COLO668 (cell line): ENCODE measurements around the gene MTO1.
A peak's percentile ranks its signal among the peaks of the same experiment; 100 is the strongest.
"Not testable (repeated sequence)": the region's sequence is repeated elsewhere in the genome, so short reads cannot be mapped to it uniquely, and the experiment has no call there.

Experiments
- DNase-seq: peaks from one replicate; lab custom pipeline; 2025; ENCODE audit not compliant: unreplicated experiment; lab: John Stamatoyannopoulos, UW

MTO1 gene

DNA sequence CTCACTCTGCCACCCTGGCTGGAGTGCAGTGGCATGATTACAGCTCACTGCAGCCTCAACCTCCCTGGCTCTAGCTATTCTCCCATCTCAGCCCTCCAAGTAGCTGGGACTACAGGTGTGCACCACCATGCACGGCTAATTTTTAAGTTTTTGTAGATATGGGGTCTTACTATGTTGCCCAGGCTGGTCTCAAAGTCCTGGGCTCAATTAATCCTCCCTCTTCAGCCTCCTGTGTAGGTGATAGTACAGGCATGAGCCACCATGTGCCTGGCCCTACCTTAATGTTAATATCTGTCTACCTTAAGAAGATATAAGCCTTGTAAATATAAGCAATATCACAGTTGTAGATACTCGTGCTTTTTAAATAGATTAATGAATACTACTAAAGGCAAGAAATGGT lies 42.6 kb downstream of the MTO1 start:
- no peak for DNase-seq

DNA sequence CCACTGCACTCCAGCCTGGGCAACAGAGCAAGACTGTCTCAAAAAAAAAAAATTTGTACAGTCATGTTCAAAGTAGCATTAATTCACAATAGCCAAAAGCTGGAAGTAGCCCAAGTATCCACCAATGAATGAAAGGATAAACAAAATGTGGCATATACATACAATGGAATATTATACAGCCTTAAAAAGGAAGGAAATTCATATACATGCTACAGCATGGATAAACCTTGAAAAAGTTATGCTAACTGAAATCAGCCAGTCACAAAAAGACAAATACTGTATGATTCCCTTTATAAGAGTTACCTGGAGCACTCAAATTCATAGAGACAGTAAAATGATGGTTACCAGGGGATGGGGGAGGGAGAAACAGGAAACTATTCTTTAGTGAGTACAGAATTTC lies 43.6 kb downstream of the MTO1 start:
- DNase-seq: no peak

DNA sequence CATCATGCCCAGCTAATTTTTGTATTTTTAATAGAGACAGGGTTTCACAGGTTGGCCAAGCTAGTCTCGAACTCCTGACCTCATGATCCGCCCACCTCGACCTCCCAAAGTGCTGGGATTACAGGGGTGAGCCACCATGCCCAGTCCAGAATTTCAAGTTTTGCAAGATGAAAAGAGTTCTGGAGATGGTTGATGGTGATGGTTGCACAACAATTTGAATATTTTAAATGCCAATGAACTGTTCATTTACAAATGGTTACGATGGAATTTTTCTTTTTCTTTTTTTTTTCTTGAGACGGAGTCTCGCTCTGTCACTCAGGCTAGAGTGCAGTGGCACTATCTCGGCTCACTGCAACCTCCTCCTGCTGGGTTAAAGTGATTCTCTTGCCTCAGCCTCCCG lies 44.2 kb downstream of the MTO1 start:
- DNase-seq: not testable (repeated sequence)

DNA sequence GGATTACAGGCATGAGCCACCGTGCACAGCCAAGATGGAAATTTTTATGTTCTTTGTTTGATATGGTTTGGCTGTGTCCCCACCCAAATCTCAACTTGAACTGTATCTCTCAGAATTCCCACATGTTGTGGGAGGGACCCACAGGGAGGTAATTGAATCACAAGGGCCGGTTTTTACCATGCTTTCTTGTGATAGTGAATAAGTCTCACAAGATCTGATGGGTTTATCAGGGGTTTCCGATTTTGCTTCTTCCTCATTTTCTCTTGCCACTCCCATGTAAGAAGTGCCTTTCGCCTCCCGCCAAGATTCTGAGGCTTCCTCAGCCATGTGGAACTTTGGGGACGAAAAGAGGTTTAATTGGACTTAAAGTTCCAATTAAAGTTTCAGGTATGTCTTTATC lies 44.7 kb downstream of the MTO1 start:
- DNase-seq: no peak

DNA sequence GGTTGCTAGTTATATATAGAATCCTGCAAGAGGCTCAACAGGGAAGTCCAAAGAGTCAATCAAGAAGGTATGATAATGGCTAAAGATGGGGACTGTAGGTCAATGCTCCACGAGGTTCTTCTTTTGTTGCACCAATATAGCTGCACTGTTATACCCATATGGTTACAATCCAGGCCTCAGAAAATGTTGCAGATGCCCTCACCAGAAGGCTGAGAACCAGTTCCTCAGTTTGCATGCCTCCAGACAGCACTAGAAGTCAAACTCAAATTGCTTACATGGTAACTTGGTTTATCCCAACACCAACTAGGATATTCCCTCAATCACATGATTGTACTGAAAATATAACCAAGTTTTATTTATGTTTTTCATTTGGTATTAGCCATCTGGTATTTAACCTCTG lies 47.2 kb downstream of the MTO1 start:
- no peak for DNase-seq

DNA sequence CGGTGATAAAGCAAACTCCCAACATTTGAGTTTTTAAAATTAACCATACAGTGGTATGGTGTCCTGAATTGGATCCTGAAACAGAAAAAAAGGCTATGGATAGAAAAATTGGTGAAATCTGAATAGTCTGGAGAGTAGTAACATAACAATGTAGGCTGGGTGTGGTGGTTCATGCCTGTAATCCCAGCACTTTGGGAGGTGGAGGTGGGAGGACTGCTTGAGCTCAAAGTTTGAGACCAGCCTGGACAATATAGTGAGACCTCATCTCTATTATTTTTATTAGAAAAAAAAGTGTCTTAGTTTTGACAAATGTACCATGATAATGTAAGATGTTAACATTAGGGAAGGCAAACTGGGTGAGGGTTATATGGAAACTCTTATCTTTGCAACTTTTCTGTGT lies 48.3 kb downstream of the MTO1 start:
- no peak for DNase-seq

DNA sequence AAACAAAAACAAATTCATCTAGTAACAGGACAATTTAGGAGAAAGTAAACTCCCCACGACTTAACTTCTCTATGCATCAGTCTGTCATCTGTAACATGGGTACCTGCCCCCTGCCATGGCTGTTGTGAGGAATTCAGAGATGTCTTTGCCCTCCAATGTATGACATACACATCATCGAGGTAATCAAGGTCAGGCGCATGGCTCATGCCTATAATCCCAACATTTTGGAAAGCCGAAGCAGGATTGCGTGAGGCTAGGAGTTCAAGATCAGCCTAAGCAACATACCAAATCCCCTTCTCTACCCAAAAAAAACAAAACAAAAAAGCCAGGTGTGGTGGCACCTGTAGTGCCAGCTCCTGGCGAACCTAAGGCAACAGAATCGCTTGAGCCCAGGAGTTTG lies 50.3 kb downstream of the MTO1 start:
- no peak for DNase-seq

DNA sequence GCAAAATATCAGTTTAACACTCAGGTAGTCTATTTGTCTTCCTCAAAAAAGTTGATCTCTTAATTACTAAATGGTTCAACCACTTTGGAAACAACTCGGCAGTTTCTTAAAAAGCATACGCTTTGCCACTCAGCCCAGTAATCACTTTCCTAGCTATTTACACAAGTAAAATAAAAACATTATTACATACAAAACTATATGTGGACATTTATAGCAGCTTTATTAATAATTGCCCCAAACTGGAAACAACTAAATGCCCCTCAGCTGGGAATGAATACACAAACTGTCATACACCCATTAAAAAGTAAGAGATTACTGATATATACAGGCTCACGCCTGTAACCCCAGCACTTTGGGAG lies 51.9 kb downstream of the MTO1 start:
- no peak for DNase-seq

DNA sequence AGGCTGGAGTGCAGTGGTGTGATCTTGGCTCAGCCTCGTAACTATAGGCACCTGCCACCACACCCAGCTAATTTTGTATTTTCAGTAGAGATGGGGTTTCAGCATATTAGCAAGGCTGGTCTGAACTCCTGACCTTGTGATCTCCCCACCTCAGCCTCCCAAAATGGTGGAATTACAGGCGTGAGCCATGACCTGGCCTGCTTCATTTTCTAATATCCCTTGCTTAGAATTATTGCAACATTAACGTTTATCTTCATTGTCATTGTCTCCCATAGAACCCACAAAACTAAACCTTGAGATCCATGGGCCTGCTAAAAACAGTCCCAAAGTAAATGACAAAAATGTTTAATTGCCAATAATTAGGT lies 53.2 kb downstream of the MTO1 start:
- no peak for DNase-seq

DNA sequence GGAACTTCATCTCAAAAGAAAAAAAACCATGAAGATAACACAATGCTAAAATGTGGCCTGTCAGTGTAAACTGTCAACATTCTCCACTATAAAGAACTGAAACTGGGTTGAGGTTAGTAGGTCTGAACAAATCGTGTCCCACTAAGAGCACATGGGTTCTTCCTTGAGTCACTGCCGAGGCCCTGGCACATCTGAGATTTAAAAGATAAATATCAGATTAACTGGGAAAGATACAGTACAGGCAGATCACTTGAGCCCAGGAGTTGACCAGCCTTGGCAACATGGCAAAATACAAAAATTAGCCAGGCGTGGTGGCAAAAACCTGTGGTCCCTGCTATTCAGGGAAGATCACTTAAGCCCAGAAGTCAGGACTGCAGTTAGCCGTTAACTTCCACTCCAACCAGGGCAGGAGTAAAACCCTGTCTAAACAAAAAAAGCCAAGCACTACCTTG lies 53.7 kb downstream of the MTO1 start:
- DNase-seq: no peak

DNA sequence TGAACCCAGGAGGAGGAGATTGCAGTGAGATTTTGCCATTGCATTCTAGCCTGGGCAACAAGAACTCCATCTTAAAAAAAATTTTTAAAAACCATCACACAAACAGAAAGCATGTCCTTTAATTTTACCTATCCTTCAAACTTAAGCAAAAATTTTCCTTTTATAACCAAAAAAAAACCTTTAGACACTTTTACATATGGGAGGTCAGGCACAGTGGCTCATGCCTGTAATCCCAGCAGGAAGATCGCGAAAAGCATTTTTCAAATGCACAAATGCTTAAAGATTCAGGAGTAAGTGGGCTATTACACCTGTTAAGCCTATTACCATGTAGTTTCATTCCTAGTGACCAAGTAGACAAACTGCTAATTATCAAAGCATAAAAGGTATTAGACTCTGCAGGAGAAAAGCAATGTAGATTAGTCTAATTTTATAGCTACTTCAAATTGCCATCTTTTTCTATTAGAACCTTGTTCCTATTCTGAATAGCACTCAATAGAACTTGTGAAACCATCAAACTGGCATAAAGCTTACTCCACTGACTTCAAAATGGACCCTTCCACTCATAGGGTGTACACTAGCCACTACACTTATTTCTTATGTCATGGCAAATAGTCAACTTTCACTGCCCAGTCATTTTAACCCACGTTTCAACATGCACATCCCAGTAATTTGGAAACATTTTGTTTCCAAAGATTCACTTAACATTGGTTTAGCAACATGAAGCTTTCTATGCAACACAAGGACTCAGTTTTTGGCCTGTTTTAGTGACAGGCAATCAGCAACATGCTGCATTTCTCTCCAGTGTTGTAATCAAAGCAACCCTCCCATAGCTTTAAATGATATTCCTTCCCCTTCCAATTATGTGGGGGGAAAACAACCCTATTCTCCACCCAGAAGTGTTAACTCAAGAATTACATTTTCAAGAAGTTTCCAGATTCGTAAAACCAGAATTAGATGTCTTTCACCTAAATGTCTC lies 55.3 kb downstream of the MTO1 start:
- DNase-seq: no peak

DNA sequence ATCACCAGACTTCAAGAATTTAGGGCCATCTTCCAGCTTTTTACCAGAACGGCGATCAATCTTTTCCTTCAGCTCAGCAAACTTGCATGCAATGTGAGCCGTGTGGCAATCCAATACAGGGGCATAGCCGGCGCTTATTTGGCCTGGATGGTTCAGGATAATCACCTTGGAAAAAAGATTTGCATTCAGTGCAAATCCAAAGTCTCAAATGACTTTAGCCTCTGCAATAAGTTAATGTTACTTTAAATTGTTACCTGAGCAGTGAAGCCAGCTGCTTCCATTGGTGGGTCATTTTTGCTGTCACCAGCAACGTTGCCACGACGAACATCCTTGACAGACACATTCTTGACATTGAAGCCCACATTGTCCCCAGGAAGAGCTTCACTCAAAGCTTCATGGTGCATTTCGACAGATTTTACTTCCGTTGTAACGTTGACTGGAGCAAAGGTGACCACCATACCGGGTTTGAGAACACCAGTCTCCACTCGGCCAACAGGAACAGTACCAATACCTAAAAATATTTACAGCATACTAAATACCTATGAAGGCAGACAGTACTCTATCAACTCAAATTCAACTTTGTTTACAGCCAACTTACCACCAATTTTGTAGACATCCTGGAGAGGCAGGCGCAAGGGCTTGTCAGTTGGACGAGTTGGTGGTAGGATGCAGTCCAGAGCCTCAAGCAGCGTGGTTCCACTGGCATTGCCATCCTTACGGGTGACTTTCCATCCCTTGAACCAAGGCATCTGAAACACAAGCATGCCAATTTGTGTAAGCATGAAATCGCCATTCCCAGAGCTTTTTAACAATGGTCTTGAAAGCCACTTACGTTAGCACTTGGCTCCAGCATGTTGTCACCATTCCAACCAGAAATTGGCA lies 56.8 kb downstream of the MTO1 start:
- DNase-seq: not testable (repeated sequence)

DNA sequence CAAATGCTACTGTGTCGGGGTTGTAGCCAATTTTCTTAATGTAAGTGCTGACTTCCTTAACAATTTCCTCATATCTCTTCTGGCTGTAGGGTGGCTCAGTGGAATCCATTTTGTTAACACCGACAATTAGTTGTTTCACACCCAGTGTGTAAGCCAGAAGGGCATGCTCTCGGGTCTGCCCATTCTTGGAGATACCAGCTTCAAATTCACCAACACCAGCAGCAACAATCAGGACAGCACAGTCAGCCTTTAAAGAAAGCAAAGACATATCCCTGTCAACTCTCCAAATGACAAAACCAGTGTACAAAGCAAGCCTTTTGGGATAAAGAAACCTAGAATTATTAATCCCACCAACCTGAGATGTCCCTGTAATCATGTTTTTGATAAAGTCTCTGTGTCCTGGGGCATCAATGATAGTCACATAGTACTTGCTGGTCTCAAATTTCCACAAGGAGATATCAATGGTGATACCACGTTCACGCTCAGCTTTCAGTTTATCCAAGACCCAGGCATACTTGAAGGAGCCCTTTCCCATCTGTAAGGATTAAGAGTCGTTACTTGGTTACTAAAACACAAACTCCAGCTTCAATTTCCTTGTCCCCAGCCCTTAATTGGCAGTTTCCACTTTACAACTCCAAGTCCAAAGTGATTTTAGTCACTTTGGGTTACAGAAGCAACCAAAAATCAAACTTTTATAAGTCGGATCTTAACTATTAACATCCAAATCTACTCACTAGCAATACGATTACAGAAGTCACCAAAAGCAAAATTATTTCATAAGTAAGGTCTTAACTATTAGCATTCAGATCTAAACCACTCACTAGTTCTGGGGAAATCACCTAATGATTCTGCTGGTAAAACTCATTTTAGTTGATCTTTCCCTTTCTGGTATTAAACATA lies 57.7 kb downstream of the MTO1 start:
- not testable (repeated sequence) for DNase-seq

DNA sequence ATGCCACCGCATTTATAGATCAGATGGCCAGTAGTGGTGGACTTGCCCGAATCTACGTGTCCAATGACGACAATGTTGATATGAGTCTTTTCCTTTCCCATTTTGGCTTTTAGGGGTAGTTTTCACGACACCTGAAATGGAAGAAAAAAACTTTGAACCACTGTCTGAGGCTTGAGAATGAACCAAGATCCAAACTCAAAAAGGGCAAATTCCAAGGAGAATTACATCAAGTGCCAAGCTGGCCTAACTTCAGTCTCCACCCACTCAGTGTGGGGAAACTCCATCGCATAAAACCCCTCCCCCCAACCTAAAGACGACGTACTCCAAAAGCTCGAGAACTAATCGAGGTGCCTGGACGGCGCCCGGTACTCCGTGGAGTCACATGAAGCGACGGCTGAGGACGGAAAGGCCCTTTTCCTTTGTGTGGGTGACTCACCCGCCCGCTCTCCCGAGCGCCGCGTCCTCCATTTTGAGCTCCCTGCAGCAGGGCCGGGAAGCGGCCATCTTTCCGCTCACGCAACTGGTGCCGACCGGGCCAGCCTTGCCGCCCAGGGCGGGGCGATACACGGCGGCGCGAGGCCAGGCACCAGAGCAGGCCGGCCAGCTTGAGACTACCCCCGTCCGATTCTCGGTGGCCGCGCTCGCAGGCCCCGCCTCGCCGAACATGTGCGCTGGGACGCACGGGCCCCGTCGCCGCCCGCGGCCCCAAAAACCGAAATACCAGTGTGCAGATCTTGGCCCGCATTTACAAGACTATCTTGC lies 58.6 kb downstream of the MTO1 start:
- DNase-seq: peak; percentile 60

DNA sequence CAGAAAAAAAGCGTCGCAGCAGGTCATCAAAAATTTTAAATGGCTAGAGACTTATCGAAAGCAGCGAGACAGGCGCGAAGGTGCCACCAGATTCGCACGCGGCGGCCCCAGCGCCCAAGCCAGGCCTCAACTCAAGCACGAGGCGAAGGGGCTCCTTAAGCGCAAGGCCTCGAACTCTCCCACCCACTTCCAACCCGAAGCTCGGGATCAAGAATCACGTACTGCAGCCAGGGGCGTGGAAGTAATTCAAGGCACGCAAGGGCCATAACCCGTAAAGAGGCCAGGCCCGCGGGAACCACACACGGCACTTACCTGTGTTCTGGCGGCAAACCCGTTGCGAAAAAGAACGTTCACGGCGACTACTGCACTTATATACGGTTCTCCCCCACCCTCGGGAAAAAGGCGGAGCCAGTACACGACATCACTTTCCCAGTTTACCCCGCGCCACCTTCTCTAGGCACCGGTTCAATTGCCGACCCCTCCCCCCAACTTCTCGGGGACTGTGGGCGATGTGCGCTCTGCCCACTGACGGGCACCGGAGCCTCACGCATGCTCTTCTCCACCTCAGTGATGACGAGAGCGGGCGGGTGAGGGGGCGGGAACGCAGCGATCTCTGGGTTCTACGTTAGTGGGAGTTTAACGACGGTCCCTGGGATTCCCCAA lies 59.3 kb downstream of the MTO1 start, which contains the start of gene EEF1A1:
Gene EEF1A1, minus strand, starts transcription at position 345 of the 663 bp plus-strand sequence. CDS start 1,006 bp downstream, outside the sequence.
- DNase-seq: peak; percentile 97

DNA sequence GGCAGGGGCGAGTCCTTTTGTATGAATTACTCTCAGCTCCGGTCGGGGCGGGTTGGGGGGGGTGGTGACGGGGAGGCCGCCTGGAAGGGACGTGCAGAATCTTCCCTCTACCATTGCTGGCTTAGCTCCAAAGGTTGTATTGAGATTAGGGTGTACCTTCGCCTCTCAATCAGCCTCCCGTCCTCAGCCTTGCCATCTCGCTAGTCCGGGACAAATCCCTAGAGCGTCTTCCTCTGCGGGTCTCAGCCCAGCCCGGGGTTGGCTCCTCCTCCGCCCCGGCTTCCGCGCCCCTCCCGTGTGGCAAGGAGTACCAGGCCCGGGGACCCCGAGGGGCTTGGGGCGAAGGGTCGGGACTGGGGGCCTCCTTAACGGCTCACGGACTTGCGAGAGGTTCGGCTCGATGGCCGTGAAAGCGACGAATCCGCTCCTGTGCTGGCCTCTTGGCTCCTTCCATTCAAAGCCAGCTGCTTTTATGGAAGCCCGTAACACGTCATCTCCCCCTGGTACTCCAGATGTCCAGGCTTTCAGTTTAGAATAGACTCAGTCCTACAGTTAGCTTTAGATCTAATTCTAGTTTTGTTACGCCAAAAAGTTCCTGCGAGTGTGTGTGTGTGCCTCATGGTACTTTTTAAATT lies 59.9 kb downstream of the MTO1 start:
- DNase-seq: peak; percentile 79

DNA sequence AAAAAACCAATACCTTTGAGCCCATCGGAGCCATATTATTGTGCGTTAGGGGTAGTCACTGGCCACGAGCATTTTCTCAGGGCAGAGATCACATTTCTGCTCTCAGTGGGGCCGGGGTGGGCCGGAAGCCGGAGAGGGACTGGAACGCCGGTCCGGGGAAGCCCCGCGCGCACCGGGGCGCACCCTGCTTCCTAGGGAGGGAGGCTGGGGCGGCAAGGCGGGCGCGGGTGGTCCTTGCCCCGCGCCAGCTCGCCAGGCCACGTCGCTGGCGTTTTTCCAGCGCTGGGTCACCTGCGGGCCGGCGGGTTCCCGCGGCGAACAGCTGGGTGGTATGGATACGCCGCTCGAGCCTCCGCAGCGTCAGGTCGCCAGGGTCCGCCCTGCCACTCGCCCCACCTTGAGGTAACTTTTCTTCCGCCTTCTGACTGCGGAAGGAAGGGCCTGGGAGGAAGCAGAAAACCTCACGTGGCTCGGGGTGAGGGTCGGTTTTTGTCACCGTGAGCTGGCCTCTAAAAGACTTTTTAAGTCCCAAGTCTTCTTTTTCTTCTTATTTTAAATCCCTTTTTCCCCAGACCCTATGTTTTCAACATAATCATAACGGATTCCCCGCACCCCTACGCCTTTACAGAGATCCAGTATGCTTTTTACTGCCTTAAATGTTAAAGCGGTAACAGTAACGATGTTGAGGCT lies 62.0 kb downstream of the MTO1 start:
- DNase-seq: peak; percentile 61

DNA sequence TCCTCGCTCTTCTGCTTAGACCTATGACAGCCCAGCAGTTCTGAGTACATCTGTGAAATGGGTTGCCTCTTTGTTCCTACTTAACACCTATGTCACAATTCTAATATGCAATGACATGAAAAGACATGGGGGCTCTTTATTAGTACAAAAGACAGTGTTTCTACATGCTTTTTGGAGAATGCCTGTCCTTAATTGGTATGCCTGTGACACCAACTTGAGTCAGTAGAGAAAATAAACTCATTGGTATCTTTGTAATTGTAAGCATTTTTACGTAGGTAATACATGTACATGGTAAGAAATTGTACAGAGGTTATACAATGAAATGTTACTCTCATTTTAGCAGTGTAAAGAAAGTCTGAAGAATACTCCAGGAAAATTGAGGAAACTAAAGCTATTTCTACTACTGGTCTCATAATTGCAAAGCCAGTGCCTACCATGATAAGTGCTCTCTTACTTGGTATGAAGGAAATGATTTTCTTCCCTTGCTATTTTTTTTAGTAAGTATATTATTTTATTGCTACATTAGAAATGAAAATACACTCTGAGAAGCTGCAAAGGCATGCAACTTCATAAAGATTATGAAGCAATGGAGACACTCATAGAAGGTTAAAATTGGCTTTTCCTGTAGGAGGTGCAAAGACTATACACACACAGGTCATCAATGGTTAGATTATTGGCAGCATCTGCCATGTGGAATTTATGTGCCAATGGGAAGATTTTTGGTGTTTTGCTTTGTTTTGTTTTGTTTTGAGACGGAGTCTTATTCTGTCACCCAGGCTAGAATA lies 64.2 kb downstream of the MTO1 start:
- no peak for DNase-seq
